ENCODE data around the gene SFTPA2. TPM values are rescaled to one million over a fixed set of nuclear protein-coding genes. Genes with fewer than 3 reads are reported as not detected.
"Not testable (repeated sequence)": the region's sequence is repeated elsewhere in the genome, so short reads cannot be mapped to it uniquely, and the experiment has no call there.

Gene SFTPA2
- total RNA-seq, 3 donors from 2014 or later: 0.98 TPM; not detected in 2

- Histone ChIP-seq H3K27me3 (no peaks in the 10 kb centered on the region), H3K27ac (no peak overlapping the region), H3K4me3 (no peak overlapping the region), H3K9me3 (no peaks in the 10 kb centered on the region), H3K36me3 (no peaks in the 10 kb centered on the region), H3K4me1 (no peaks in the 10 kb centered on the region)
- no peak for TF ChIP-seq POLR2A (IDR thresholded peaks at IDR 0.05)
- no peak for TF ChIP-seq CTCF (IDR thresholded peaks at IDR 0.05)
- no peak for TF ChIP-seq POLR2AphosphoS5 (IDR thresholded peaks at IDR 0.05)
- intact Hi-C loops (cut with DNase I; ENCODE audit: low total_unique reads): no loop called here
- DNase-seq (ENCODE audit: low spot score in 2 of 2): no peak
These were observed 26.7 kb upstream of the SFTPA2 start for GRCh38 chr10:79586933-79587332.

- TF ChIP-seq CTCF (IDR thresholded peaks at IDR 0.05) (no peak), POLR2A (IDR thresholded peaks at IDR 0.05) (no peak)
- DNase-seq (ENCODE audit: low spot score in 2 of 2): no peak
- Histone ChIP-seq H3K27ac (no peak overlapping the region), H3K9me3 (no peaks in the 10 kb centered on the region), H3K36me3 (no peaks in the 10 kb centered on the region), H3K4me1 (no peaks in the 10 kb centered on the region), H3K27me3 (no peaks in the 10 kb centered on the region), H3K4me3 (no peak overlapping the region)
- intact Hi-C loops (cut with DNase I; ENCODE audit: low total_unique reads): no loop called here
These were observed 25.8 kb upstream of the SFTPA2 start for GRCh38 chr10:79585870-79586527.

GRCh38 chr10:79583488-79584024 is 23.3 kb upstream of the SFTPA2 start:
- Histone ChIP-seq H3K4me1 (no peaks in the 10 kb centered on the region), H3K36me3 (no peaks in the 10 kb centered on the region), H3K27me3 (no peaks in the 10 kb centered on the region), H3K4me3 (no peak overlapping the region), H3K27ac (no peak overlapping the region), H3K9me3 (no peaks in the 10 kb centered on the region)
- intact Hi-C loops (cut with DNase I; ENCODE audit: low total_unique reads): no loop called here
- TF ChIP-seq POLR2AphosphoS5 (IDR thresholded peaks at IDR 0.05) (no peak), POLR2A (IDR thresholded peaks at IDR 0.05) (no peak), CTCF (IDR thresholded peaks at IDR 0.05) (no peak)
- DNase-seq (ENCODE audit: low spot score in 2 of 2): no peak

- H3K27ac ChIP-seq; H3K27me3 ChIP-seq; H3K4me1 ChIP-seq; DNase-seq (ENCODE audit: low spot score in 2 of 2); H3K36me3 ChIP-seq; H3K9me3 ChIP-seq; intact Hi-C loops (cut with DNase I; ENCODE audit: low total_unique reads); H3K4me3 ChIP-seq: not testable (repeated sequence)
These were observed 22.7 kb upstream of the SFTPA2 start for GRCh38 chr10:79582954-79583353.

GRCh38 chr10:79582096-79582495 is 21.9 kb upstream of the SFTPA2 start:
- H3K4me1 ChIP-seq: no peaks in the 10 kb centered on the region
- H3K9me3 ChIP-seq: no peaks in the 10 kb centered on the region
- no peaks in the 10 kb centered on the region for H3K27me3 ChIP-seq
- TF ChIP-seq CTCF (IDR thresholded peaks at IDR 0.05) (no peak), POLR2AphosphoS5 (IDR thresholded peaks at IDR 0.05) (no peak), POLR2A (IDR thresholded peaks at IDR 0.05) (no peak)
- no peak for DNase-seq (ENCODE audit: low spot score in 2 of 2)
- no peak overlapping the region for H3K4me3 ChIP-seq
- intact Hi-C loops (cut with DNase I; ENCODE audit: low total_unique reads): no loop called here
- no peak overlapping the region for H3K27ac ChIP-seq
- H3K36me3 ChIP-seq: no peaks in the 10 kb centered on the region
